ENCODE results near the gene GSK3B.
"Not testable (repeated sequence)": the region's sequence is repeated elsewhere in the genome, so short reads cannot be mapped to it uniquely, and the experiment has no call there.

GSK3B gene

GRCh38 chr3:120095226-120095978 lies 1.2 kb upstream of the GSK3B start:
- DNase-seq = peak; percentile 91

- peak; percentile 98 for DNase-seq
Measured at GRCh38 chr3:120094776-120095225, 554 bp upstream of the GSK3B start.

GRCh38 chr3:120093119-120093910 lies 932 bp downstream of the GSK3B start:
- peak; percentile 44 for DNase-seq

- DNase-seq = no peak
Measured at GRCh38 chr3:120092474-120092873, 1.8 kb downstream of the GSK3B start.

- no peak for DNase-seq
Measured at GRCh38 chr3:120090422-120090821, 3.8 kb downstream of the GSK3B start.

GRCh38 chr3:120089089-120089488 lies 5.2 kb downstream of the GSK3B start:
- no peak for DNase-seq

- no peak for DNase-seq
Measured at GRCh38 chr3:120088622-120089021, 5.6 kb downstream of the GSK3B start.

GRCh38 chr3:120081719-120082118 lies 12.5 kb downstream of the GSK3B start:
- DNase-seq = no peak

GRCh38 chr3:120080836-120081235 lies 13.4 kb downstream of the GSK3B start:
- no peak for DNase-seq

GRCh38 chr3:120077731-120078130 lies 16.5 kb downstream of the GSK3B start:
- no peak for DNase-seq

- DNase-seq = no peak
Measured at GRCh38 chr3:120072867-120073525, 21.3 kb downstream of the GSK3B start.

- no peak for DNase-seq
Measured at GRCh38 chr3:120071259-120071658, 23.0 kb downstream of the GSK3B start.

- DNase-seq = no peak
Measured at GRCh38 chr3:120070263-120070981, 23.8 kb downstream of the GSK3B start.

GRCh38 chr3:120067083-120067482 lies 27.2 kb downstream of the GSK3B start:
- DNase-seq = no peak

- DNase-seq = no peak
Measured at GRCh38 chr3:120066634-120067033, 27.6 kb downstream of the GSK3B start.

- no peak for DNase-seq
Measured at GRCh38 chr3:120064641-120065040, 29.6 kb downstream of the GSK3B start.

- no peak for DNase-seq
Measured at GRCh38 chr3:120062474-120062873, 31.8 kb downstream of the GSK3B start.

GRCh38 chr3:120059081-120059864 lies 35.0 kb downstream of the GSK3B start:
- DNase-seq = no peak

GRCh38 chr3:120057626-120058025 lies 36.6 kb downstream of the GSK3B start:
- DNase-seq = no peak

- no peak for DNase-seq
Measured at GRCh38 chr3:120057029-120057428, 37.2 kb downstream of the GSK3B start.

- not testable (repeated sequence) for DNase-seq
Measured at GRCh38 chr3:120053647-120054046, 40.6 kb downstream of the GSK3B start.

GRCh38 chr3:120052677-120053076 lies 41.6 kb downstream of the GSK3B start:
- no peak for DNase-seq
